ENCODE measurements around the gene PIK3C2G.

DNA sequence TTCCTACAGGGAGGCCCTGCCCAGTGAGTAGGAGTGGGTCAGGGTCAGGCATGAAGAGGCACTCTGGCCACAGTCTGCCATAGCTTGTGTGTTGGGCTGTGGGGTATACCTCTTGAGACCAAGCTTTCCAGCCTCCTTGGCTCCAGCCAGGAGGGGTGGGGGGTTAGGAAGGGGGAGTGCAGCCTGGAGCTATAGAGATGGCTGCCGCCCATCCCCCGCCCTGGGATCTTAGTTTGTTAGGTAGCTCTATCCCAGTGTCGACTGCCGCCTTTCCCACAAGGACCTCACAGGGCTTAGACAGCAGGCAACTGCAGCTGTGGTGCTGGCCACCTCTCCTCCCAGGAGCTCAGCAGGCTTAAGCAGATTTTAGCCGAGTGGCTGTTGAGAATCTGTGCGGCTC is 260.1 kb downstream of the PIK3C2G start:
- TF ChIP-seq REST (IDR thresholded peaks at IDR 0.05), result no peak
- TF ChIP-seq CTCF (IDR thresholded peaks at IDR 0.05; ENCODE audit: low read depth, low read length, missing input control), result no peak
